Stimulated activated CD8-positive, alpha-beta memory T cell treated with anti-CD3 and anti-CD28 coated beads, Interleukin-7, amount 100 ng/mL, for 4 hours (primary cell): ENCODE data around the gene TCP11L2.
"Not testable (repeated sequence)": the region's sequence is repeated elsewhere in the genome, so short reads cannot be mapped to it uniquely, and the experiment has no call there.

Experiments used
- DNase-seq, 2 donors: peaks; one replicate each; pipeline ENCODE4 v3.0.0-alpha.2; 2020; ENCODE audit warnings: low read depth in 2 of 2

TCP11L2 gene

DNA sequence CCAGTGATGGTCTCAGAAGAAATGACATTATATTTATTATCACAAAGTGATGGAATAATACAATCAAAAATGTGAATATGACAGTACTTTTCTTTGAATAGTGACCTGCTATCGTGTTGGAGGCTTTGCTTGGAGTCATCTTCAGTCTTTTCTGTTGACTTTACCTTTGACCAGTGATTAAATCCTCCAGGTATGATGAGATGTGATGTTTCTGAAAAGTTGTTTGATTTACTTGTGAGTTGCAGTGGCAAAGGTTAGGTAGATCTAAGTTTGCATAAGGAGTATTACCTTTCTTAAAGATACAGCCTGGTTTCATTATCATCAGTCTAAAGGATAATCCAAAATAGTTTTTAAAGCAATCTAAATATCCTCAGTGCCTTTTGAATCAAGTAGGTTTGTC, 4.6 kb downstream of the TCP11L2 start:
- no peak for DNase-seq

DNA sequence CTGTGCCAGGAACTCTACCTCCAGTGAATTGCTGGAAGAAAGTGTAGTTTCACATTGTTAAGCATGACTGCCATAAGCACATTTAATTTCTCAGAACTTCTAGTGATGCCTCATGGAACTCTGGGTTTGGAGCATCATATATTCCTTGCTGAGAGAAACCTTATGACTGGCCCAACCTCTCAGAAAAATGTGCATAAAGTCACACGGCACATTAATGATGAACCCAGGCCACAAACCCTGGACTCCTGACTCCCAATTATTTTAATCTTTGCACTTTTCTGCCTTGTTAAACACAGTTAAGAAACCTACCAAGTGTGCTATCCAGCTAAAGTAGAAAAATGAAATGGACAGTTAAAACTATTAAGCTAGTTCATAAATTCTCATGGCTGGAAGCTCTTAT, 5.6 kb downstream of the TCP11L2 start:
- DNase-seq, result no peak

DNA sequence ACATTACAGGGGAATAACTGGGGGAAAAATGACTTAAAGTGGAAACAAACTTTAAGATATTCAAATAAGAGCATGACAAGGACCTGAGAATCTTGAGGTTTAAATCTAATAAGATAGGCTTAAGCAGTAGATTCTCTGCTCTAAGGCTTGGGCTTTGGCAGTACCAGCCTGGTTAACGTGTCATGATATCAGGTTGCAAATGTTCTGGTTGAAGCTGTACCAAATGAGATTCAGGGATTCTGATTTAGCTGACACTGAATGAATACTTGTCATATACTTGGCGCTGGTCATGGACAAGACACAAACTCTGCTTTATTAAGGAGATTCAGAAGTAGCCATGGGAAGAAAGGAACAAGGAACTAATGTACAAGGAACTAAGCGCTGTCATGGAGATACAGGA, 6.1 kb downstream of the TCP11L2 start:
- DNase-seq, result no peak

DNA sequence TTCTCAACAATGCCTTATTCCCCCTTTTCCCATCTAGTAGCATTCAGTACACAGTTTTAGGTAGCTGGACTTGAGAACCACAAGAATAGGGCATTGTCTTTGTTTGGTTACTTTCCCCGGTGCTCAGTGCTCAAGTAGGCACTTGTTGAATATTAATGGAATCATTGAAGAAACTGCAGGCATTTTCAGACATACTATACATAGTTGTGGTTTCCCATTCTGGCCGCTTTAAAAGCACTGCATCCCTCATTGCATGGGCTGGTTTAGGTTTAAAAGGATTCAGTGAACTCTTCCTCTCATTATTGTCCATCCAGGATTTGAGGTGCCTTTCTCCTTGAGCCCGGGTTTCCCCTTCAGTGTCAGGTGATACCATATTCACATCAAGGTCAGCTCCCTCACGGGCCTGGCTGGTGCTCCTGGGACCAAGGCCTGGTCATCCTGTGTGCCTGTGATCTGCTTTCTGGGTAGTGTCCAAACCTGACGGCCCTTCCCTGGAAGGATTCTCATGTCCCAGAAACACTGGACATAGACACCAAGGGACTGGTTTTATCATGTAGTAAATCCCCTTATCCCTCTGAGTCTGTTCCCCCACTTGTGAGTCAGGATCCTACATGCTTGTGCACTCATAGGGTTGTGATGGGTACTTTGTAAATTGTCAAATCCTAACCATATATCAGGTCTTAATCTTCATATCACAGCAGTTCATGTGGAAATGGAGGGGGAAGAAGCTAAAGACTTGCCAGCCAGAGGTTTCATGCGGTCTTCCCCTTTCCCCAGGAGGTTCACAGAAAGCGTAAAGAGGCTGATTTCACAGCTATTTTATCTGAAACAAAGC, 7.4 kb downstream of the TCP11L2 start:
- no peak for DNase-seq

DNA sequence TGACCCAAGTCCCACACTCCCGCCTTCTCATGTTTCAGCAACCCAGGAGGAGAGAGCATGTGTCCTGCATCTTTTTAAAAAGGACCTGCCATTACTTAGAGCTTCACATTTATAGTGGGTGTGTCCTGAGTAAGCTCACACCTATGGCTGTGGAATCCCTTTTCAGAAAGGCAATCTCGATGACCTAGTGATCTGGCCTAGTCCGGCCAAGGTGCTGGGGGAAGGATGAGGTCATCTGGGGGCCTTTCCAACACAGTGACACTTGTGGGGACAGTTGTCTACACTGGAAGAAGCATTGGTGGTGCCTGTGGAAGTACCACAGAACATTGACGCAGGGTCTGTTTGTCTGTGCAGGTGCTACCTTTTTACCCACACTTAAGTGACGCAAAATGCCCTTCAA, 8.2 kb downstream of the TCP11L2 start:
- no peak for DNase-seq

DNA sequence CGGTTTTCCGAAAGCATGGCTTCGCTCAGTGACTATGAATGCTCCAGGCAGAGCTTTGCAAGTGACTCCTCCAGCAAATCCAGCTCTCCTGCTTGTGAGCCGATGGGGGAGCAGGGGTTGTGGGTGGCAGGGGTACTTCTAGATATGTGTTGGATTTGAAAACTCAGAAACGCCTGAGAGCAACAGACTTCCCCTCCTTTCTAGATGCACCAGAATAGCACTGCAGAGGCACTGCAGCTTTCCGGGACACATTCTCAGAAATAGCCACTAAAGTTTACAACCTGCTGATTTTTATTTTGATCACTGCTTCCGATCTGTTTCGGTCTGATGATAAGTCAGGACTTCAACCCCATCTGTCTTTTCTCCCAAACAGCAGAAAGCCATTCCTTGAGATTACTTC, 8.6 kb downstream of the TCP11L2 start:
- DNase-seq, result no peak

DNA sequence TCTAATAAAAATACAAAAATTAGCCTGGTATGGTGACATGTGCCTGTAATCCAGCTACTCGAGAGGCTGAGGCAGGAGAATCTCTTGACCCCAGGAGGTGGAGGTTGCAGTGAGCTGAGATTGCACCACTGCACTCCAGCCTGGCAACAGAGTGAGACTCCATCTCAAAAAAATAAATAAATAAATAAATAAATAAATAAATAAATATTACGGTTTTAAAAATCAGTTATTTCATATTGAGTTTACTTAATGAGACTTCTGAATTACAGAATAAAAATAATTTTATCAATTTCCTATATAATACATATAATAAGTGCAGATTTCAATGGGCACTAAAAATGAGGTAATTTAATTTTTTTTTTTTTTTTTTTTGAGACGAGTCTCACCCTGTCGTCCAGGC, 10.9 kb downstream of the TCP11L2 start:
- not testable (repeated sequence) for DNase-seq

DNA sequence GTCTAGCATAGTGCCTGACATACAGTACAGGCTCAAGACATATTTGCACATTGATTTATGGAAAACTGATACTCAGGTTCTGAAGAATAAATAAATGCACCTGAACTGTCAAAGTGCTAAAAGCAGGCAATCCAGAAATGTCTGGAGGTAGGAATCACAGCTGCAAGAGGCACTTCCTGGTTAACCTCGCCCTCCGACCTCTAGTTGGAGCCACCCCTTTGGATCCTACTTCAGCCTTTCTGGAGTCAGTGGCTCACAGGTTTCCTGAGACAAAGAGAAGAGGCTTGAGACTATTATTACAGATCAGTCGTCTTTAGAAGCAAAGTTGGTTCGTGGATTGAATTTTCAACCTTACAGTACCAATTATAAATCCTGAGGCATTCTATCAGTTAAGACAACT, 13.0 kb downstream of the TCP11L2 start:
- no peak for DNase-seq

DNA sequence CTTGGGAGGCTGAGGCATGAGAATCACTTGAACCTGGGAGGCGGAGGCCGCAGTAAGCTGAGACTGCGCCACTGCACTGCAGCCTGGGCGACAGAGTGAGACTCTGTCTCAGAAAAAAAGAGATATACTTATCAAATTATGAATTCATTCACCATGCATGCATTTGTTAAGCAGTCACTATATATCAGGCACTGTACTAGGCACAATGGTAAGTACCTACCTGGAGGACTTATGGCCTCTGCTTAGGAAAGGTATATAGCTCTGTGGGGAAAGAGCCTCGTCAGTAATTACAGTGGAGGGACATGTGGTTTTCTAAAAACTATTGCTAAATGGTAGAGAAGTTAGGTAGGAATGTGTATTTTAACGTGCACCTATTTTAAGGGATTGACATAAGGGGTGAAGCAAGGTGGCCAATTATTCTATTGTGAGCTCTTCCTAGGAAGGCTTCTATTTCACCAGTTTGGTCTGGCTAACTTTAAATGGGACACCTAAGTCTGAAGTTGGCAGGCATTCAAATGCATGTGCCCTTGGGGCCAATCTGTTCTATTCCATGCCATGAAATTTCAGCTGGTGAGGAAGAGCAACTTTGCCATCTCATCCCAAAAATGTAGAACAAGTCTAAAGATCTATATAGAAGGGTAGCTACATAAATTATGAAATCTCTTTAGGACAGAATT, 15.0 kb downstream of the TCP11L2 start:
- no peak for DNase-seq

DNA sequence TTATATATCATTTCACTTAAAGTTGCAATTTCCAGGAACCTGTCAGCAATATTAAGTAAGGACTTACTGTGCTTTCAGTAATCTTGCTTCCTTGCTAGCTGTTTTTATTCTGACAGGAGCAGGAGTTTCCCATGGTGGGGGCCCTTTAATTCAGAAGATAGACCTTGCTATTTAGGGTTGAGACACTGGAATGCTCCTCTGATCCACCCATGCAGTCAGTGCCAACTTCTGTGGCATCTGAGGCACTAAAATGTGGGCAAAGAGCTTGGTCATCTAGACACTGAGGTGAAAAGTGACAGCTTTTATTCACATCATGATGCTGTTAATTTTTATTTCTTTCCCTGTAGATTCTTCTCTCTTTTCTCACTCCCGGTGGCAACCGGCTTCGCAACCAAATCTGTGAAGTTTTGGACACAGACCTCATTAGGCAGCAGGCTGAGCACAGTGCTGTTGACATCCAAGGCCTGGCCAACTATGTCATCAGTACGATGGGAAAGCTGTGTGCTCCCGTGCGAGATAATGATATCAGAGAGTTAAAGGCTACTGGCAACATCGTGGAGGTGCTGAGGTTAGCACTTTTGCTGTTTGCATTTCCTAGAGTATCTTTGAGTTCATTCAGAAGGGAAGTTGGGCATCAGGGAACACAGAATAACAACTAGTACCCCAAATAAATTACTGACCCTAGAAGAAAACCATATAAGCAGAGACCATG, 18.8 kb downstream of the TCP11L2 start:
- no peak for DNase-seq

DNA sequence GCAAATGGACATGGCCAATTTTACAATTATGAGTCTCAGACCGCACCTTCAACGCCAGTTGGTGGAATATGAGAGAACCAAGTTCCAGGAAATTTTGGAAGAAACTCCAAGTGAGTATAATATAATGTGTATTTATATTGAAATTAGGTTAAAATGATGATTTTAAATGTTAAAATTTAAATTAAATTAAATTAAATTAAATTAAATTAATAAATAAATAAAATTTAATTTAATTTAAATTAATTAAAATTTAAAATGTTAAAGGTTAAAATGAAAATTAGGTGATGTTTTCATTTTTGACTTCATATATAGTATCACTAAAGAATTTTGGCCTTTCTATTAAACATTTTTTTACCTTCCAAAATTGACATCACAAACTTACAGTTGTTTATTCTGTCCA, 21.0 kb downstream of the TCP11L2 start:
- no peak for DNase-seq

DNA sequence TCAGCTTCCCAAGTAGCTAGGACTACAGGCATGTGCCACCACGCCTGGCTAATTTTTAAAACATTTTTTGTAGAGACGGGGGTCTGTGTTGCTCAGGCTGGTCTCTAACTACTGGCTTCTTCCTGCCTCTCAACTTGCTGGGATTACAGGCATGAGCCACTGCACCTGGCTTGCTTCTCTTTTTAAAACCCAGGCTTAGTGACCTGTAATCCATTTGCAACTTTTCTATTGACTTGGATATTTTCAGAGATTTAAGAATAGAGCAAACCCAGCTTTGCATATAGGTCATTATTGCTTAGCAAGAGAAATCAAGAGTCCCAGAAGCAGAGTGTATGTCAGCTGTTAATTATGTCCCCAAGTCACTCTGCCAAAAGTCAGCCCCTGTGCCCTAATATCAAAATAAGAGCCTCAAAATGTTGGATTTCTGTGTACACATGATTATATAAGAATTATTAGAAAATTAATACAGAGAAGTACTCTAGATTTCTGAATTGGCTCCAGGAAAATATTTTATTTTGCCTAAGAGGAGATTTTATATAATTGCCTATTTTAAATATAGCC, 24.9 kb downstream of the TCP11L2 start:
- DNase-seq, result no peak

DNA sequence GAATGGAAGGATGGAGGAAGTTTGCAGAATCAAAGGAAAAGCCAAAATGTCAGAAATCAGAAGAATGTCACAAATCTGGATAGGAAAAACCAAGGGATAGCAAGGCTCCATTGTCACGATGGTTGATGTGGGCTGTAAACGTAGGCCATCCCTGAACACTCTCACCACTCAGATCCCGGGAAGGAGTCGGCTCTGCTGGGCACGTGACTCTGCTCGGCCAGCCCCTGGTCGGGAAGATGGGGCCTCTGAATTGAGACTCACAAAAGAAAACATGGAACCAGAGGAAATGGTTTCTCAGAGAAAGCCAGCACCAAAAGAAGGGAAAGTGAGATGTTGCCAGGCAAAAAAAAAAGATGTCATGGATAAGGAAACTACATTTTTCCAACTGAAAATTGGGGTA, 26.2 kb downstream of the TCP11L2 start:
- no peak for DNase-seq

DNA sequence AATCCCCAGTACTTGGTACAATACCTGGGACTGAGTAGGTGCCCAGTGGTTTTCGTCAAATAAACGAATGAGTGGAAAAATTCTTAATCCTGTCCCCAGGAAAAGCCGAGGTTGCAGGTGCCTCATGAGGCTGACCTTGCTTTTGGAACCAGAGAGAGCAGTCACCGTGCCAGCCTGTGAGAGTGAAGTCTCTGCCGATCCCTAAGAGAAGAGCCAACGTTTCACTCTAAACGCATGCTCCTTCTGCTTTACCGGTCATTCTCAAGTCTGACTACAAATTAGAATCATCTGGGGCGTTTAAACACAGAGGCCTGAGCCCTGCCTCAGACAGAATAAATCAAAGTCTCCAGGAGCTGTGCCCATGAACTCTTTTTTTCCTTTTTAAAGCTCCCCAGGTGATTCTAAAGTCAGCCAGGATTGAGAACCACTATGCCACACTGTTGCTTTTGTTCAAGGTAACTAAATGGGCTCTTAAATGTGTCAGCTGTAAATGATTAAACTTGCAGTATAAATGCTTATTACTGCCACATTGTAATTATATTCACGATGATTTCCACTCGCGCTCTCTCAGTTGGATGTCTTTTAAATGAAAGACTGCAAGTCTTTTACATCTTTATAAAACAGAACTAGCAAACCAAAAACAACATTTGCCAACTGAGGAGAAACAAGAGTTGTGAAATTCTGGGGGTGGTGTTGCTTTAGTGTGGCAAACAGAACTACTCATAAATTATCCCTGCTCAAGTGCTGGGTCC, 26.9 kb downstream of the TCP11L2 start:
- no peak for DNase-seq

DNA sequence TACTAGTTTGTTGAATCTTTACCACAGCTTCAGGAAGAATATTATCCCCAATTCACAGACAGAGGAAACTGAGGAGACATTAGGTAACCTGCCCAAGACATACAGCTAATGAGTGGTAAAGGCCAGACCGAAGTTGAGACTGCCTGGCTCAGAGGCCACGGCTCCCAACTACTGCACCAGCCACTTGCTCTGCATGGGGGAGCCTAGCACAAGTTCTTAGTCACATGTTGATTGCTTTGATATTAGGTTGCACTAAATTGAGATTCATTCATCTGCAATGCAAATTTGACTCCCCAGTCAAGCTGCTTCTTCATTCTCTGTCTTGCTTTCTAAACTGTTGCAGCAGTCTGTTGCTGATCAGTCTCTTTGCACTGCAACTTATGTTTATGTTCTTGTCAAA, 29.1 kb downstream of the TCP11L2 start:
- DNase-seq, result no peak

DNA sequence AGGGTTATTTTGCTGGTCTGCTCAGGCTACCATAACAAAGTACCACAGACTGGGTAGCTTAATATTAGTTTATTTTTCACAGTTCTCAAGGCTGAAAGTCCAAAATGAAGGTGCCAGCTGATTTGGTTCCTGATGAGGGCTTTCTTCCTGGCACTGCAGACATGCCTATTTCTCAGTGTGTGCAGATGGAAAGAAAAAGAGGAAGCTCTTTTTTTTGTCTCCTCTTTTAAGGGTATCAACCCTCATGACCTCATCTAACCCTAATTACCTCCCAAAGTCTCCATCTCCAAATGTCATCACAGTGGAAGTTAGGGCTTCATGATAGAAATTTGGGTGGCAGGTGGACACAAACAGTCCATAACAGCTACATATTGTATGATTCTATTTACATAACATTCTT, 30.0 kb downstream of the TCP11L2 start:
- no peak for DNase-seq

DNA sequence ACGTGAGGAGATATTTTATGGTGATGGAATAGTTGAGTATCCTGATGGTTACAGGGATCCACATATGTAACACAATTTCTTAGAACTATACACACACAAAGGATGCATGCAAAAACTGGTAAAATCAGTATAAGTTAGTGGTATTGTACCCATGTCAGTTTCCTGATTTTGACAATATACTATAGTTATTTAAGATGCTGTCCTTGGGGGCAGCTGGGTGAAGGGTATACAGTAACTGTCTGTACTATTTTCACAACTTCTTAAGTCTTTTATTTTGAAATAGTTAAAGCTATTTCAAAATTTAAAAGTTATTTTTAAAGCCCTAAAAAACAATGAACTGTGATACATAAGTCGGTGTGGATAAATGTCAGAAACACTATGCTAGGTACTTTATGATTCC, 30.5 kb downstream of the TCP11L2 start:
- no peak for DNase-seq

DNA sequence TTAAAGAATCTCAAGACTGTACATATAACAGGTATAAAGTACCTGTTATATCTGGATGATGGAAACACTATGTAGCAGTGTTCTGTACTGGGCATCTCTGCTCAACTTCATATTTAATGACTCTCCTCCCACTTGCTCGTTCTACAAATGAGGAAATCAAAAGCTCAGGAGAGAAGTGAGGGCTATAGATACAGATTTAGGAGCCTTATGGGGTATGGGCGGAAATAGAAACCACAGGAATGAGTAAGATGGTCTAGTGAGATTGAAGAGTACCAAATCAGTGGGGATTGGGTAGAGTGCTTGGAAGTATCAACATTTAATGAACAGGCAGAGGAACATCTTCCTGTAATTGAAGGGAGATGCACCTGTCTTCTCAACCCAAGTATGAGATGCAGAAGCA, 31.2 kb downstream of the TCP11L2 start:
- no peak for DNase-seq

DNA sequence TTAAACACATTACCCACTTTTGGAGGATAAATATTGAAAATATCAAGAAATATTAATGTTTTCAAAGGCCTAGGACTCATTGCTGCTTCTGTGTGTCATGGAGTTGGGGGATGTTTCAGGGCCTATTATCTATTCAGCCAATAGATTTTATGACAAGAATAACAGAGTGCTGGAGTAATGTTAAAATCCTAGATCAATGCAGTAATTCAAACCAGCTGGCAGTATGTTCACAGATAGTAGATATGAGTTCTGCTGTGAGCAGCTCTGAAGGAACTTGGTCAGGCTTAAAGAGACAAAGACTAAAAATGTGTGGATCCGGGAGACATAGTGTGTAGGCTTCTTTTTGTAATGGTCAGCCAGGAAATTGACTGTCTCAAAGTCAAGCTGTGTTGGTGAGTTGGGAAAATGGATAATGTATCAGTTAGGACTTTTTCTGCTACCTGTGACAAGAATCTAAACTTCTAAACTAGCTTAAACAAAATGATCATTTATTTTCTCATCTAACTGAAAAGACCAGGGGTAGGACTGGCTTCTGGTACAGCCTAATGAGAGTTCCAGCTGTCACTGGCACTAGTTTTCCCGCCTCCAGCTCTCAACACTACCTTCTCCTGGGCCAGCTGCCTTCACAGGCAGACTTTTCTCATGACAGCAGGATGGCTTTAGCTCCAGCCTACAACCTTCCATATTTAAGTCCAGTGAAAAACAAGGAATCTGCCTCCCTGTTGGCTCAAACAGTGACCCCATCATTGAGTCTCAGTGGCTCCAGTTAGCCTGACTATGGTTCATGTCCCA, 38.7 kb downstream of the TCP11L2 start:
- no peak for DNase-seq

DNA sequence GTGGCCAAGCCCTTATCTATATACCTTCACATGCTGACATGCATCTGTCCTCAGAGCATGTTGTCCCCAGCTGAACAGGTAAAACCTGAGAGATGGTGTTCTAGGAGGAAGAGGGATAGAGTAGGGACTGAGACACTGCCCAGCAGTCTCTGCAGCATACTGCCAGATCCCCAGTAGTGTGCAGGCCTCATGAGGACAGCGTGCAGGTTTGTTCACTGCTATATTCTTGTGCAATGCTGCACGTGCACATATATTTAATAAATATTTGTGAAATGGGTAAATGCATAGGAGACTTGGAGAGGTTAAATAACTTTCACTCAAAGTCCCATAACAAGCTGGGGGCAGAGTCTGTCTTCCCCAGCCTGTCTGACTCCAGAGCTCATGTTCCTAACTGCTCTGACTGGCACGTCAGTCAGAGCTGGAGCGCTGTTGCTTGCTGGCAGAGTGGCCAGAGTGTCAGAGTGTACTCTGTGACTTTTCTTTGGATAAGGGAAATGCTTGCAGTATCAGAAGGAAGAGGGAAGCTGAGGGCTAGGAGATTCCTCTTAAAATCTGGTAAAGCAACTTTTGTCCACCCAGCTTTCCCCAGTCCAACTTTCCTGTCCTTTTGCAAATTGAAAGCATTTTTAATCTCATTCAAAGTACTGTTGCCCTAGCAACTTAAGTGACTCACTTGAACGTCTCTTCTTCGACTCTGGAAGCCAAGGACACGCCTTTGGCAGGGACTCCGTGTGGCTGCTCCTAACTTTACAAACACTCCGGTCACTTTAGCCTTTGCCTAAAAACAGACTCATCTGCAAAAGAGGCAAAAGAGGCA, 40.1 kb downstream of the TCP11L2 start:
- no peak for DNase-seq
